Coronary artery (tissue), 2 donors: Measurements from ENCODE around the gene POMC.
"Not testable (repeated sequence)": the region's sequence is repeated elsewhere in the genome, so short reads cannot be mapped to it uniquely, and the experiment has no call there.

Source experiments
- DNase-seq: peaks from one replicate; pipeline ENCODE4 v3.0.0-alpha.2; 2017; ENCODE audit warnings: low spot score
- H3K27ac ChIP-seq, 2 donors: fragments of 200-600 bp; sonication (generic); one replicate each; pipeline ENCODE4 v1.5.1; 2016 to 2019
- H3K4me3 ChIP-seq: fragments of 200-600 bp; sonication (generic); 2 replicates; pipeline ENCODE4 v1.5.1; 2016; ENCODE audit warnings: mild to moderate bottlenecking, moderate library complexity
- CTCF ChIP-seq: fragments of 200-600 bp; sonication (generic); IDR thresholded peaks from one replicate; pipeline ENCODE4 v1.5.1; 2019; ENCODE audit warnings: antibody characterized with exemption

POMC gene

GRCh38 chr2:25132693-25133092 lies 35.7 kb downstream of the POMC start:
- no peak for DNase-seq
- Histone ChIP-seq H3K27ac (no peak overlapping the region), H3K4me3 (no peak overlapping the region)
- no peak for TF ChIP-seq CTCF

- TF ChIP-seq CTCF = no peak
- peak overlapping the region; percentile 63 for H3K4me3 ChIP-seq
- no peak for DNase-seq
- H3K27ac ChIP-seq = no peak overlapping the region
Observed at GRCh38 chr2:25132299-25132635, 36.1 kb downstream of the POMC start.

GRCh38 chr2:25131567-25132298 lies 36.6 kb downstream of the POMC start:
- Histone ChIP-seq H3K27ac (no peak overlapping the region), H3K4me3 (peak overlapping the region; percentile 63)
- no peak for DNase-seq
- no peak for TF ChIP-seq CTCF

GRCh38 chr2:25131253-25131566 lies 37.2 kb downstream of the POMC start:
- no peak for DNase-seq
- Histone ChIP-seq H3K4me3 (peak overlapping the region; percentile 63), H3K27ac (no peak overlapping the region)
- TF ChIP-seq CTCF = no peak

GRCh38 chr2:25129901-25130520 lies 38.4 kb downstream of the POMC start:
- Histone ChIP-seq H3K27ac (no peak overlapping the region), H3K4me3 (no peak overlapping the region)
- TF ChIP-seq CTCF = no peak
- no peak for DNase-seq

- Histone ChIP-seq H3K4me3 (no peak overlapping the region), H3K27ac (no peak overlapping the region)
- DNase-seq = no peak
- no peak for TF ChIP-seq CTCF
Observed at GRCh38 chr2:25127646-25128045, 40.7 kb downstream of the POMC start.

- DNase-seq, H3K4me3 ChIP-seq, H3K27ac ChIP-seq: not testable (repeated sequence)
Observed at GRCh38 chr2:25127071-25127470, 41.3 kb downstream of the POMC start.
